Measurements from ENCODE around the gene TTC31.

Gene TTC31

GRCh38 chr2:74488643-74489481 lies 6.0 kb downstream of the TTC31 start:
- no peak for DNase-seq

- DNase-seq, result no peak
Measured at GRCh38 chr2:74489906-74490305, 7.0 kb downstream of the TTC31 start.

GRCh38 chr2:74491648-74492544 lies 9.0 kb downstream of the TTC31 start:
- DNase-seq, result no peak

GRCh38 chr2:74493546-74493945 lies 10.7 kb downstream of the TTC31 start:
- no peak for DNase-seq

GRCh38 chr2:74495440-74495839 lies 12.6 kb downstream of the TTC31 start:
- no peak for DNase-seq

- no peak for DNase-seq
Measured at GRCh38 chr2:74496997-74497776, 14.3 kb downstream of the TTC31 start.

GRCh38 chr2:74497777-74498499 lies 15.1 kb downstream of the TTC31 start:
- DNase-seq, result no peak

GRCh38 chr2:74498500-74499266 lies 15.8 kb downstream of the TTC31 start:
- no peak for DNase-seq

- no peak for DNase-seq
Measured at GRCh38 chr2:74499267-74499939, 16.5 kb downstream of the TTC31 start, which contains the start of gene LBX2. Gene LBX2, minus strand, starts transcription at chr2:74499603. Its CDS starts 66 bp downstream, at chr2:74499537.

GRCh38 chr2:74499940-74500577 lies 17.2 kb downstream of the TTC31 start:
- no peak for DNase-seq

- no peak for DNase-seq
Measured at GRCh38 chr2:74500578-74500946, 17.7 kb downstream of the TTC31 start.

- no peak for DNase-seq
Measured at GRCh38 chr2:74501335-74502071, 18.6 kb downstream of the TTC31 start.

GRCh38 chr2:74502147-74502719 lies 19.4 kb downstream of the TTC31 start:
- DNase-seq, result no peak

- peak; percentile 64 for DNase-seq
Measured at GRCh38 chr2:74502720-74503505, 20.0 kb downstream of the TTC31 start.

- DNase-seq, result no peak
Measured at GRCh38 chr2:74503506-74504475, 20.9 kb downstream of the TTC31 start.

- DNase-seq, result no peak
Measured at GRCh38 chr2:74504591-74504990, 21.7 kb downstream of the TTC31 start.

Data from cortex of kidney (tissue), 1 donor.